NCI-H345 (cell line): ENCODE data around the gene LCN9.
"Not testable (repeated sequence)": the region's sequence is repeated elsewhere in the genome, so short reads cannot be mapped to it uniquely, and the experiment has no call there.

Experiments used
- DNase-seq: peaks from one replicate; lab custom pipeline; 2025; lab: John Stamatoyannopoulos, UW

The LCN9 gene, protein sequence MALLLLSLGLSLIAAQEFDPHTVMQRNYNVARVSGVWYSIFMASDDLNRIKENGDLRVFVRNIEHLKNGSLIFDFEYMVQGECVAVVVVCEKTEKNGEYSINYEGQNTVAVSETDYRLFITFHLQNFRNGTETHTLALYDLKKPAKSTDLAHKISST

DNA sequence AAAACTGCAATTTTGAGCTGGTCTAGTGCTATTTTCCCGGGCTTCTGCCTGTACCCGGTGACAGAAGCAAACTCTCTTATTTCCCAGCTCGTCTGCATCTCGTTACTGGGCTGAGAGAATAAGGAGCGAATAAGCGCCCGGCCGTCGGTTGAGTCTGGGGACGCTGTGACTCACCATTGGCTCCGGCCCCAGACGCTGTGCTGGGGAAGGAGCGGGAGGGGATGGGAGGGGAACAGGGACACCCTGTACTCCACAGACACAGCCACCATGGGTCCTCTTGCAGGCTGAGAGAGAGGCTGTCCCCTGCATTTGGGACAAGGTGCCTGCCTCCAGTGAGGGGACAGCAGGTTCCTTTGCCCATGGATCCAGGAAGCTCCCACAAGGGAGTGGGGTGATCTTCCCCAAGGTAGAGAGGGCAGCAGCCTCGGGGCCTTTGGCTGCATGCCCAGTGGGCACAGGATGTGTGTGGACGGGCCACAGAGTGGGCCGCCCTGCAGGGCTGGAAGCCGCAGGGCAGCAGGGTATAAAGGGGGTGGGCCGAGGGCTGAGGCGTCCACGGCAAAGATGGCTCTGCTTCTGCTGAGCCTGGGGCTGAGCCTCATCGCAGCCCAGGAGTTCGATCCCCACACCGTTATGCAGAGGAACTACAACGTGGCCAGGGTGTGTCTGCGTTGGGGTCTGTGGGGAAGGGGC is at the start of gene LCN9:
TSS of gene LCN9 (plus strand) at position 552 of the 693 bp plus-strand sequence. CDS start at position 565, 13 bp downstream.
- no peak for DNase-seq

DNA sequence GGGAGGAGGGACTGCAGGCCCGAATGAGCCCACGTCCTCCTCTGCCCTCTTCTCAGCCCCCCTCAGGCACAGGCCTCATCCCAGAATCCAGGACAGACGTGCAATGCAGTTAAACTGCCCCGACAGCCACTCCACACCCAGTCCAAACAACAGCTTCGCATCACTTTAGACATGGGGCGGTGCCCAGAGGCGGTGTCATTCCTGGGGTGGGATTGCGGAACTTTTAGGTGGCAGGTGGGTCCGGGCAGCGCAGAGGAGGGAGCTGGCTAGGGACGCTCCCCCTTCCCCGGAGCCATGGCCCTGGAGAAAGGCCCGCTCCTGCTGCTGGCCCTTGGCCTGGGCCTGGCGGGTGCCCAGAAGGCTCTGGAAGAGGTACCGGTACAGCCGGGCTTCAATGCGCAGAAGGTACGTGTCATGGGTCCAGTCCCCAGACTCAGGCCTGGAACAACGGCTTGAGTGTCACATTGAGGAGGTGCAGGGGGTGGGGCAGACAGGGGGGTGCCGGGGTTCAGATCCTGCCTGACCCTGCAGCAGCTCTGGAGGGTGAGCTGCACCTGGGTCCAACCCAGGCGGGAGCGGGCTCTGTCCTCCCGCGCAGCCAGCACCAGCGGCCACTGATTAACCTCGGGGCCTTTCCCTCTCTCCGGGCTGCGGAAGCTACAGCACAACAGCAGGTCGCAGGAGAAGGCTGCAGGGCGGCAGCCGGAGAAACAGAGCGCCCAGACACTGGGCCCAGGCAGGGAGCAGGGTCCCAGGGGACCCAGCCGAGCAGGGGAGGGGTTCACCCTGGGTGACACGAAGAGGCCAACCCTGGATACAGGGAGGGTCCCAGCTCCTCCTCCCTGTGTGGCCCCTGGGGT is 48.9 kb upstream of the LCN9 start:
- DNase-seq = no peak

DNA sequence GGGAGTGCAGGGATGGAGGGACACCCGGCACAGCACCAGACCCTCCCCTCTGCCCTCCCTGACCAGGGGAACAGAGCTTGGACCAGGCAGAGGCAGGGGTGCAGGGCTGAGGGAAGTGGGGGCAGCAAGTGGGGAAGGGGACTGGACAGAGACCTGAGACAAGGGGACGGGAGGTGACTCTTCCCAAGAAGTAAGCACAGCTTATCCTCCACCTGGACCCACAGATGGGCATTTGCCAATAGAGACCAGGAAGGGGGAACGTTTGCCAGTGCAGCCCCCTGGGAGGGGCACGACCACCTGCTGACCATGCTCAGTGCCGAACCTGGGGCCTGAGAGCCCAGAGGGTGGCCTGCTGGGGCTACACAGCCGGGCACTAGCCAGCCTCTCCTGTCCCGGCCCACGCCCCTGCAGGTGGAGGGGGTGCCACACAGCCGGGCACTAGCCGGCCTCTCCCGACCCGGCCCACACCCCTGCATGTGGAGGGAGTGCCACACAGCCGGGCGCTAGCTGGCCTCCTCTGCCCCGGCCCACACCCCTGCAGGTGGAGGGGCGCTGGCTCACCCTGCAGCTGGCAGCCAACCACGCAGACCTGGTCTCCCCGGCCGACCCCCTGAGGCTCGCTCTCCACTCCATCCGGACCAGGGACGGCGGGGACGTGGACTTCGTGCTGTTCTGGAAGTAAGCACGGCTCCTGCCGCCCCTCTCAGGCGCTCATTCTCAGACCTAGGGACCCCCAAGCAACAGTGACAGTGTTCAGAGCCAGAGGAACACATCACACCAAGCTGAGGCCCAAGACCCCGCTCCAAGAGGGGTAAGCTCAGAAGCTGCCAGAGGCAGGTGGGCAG is 48.1 kb upstream of the LCN9 start:
- no peak for DNase-seq

DNA sequence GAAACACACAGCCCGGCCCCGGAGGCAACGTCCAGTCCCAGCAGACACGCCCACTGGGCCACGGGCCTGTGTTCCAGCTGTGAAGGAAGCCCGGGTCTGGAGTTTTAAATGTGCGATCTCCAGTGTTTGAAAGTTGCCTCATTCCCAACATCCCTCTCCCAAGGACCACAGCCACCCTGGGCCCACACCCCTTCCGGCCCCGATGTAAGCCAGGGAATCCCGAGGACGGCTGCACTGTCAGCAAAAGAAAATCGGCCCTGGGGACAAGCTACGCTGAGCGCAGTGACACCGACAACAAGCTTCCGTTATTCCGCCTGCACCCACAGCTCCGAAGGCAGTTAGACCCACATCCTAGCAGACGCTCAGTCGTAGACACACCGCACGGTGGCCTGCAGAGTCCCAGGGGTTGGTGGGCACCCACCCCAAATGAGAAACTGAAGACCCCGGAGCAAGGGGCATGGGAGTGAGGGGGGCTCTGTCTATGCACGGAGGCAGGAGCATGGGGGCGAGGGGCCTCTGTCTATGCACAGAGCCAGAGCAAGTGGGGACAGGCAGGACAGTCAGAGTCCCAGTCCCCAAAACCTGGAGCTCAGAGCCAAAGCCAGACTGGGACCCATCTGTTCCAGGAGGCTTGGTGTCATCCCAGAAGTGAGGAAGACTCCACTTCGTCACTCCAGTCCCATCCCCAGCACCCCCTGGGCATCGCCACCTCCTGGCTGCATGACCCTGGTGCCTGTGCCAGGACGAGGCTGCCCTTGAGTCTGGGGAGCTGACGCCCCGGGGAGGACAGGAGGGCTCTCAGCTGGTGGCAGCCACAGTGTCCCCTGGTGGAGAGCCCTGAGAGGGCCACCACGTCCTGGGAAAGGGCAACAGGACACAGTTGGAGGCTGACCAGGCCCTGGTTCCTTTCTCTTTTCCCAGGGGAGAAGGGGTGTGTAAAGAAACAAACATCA is 47.2 kb upstream of the LCN9 start:
- no peak for DNase-seq

DNA sequence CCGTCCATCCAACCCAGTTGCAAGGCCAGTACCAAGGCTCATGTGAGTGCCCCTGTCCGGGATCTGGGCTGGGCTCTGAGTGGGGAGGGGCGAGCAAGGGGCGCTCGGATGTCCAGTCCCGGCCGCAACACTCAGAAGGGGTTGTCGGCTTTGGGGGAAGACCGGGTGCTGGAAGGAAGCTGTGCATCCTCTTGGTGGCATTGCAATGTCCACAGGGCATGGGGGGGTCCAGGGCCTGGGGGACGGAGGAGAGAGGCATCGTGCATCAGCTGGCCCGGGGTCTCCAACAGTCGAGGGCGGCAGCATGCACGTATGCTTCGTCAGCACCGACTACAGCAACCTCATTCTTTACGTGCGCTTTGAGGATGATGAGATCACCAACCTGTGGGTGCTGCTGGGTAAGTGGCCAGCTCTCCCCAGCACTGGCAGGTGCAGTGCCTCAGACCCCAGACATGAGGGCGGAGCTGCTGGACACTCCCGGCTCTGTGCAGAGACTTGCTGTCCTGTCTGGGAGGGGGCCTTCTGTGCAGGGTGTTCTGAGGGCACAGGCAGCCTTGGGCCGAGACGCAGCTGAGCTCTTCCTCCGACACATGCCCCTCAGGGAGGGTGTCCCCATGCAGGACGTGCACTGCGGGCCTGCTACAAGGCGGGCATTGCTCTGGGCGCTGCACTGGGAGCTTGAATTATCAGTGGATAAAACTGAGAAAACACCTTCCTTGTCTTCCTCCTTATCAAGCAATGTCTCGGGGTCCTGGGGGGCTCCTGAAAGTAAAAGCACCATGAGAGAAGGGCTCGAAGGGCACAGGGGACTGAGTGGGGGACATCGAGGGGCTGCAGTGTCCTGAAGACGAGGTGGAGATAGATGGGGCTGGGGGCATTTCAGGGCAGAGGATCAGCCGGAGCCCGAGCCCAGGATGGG is 46.2 kb upstream of the LCN9 start:
- DNase-seq = no peak

DNA sequence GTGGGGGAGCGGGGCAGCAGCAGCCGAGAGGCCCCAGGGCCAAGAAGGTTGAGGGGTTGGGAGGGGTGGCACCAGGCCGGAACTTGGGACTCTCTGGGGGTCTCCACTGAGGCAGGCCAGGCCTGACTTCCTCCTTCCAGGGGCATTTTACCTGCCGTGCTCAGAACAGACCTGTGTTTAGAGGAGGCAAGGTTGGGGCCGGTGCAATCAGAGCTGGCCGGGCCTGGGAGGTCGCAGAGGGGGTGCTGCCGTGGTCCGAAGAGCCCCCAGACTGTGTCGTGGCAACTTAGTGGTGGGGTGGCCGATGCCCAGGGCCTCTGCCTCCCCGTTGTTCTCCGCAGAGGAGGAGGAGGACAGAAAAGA is 45.6 kb upstream of the LCN9 start:
- no peak for DNase-seq

DNA sequence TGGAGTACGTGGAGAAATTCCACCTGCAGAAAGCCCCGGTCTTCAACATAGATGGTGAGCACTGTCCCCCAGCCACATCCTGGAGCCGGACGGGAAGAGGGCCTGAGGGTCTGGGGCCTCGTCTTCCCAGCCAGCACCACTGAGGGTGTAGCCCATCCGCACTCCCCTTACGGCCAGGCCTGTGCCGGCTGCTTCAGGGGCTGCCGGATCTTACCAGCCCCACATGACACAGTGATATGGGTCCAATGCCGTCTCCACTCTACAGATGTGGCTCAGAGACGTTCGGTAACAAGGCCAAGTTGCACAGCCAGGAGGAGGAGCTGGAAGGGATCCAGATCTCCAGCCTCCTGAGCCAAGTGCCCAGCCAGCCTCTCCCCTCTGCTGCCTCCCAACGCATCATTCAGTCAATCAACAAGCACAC is 45.1 kb upstream of the LCN9 start:
- DNase-seq = no peak

DNA sequence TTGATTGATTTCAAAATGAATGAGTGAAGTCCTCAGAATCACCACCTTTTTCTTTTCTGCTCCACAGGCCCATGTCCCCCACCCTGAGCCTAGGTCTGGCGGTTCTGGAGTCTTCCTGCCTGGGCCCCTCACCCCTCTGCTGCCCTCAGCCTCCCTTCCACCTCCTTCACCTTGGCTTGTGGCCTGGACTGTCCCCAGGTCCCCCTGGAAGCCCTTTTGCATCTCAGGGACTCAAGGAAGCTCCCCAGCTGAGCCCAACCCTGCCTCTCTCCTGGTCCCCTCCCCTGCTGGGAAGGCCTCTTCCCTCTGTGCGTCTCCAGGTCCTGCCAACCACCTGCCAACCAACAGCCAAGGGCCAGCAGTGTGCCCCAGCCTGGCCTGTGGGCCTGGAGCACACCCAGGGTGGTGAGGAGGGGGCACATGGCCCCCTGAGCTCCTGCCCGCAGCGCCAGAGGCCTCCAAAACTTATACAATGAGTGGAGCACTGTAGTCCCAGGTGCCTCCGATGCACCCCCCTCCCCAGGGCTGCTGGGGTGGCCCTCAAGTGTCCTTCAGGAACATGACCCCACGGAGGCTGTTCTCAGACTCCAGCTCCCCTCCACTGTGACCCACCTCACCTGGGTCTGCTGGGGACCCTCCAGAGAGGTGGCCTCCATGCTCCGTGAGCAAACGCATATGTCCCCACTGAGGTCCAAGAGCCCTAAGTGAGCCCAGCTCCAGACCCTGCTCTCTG is 44.1 kb upstream of the LCN9 start:
- DNase-seq = no peak

DNA sequence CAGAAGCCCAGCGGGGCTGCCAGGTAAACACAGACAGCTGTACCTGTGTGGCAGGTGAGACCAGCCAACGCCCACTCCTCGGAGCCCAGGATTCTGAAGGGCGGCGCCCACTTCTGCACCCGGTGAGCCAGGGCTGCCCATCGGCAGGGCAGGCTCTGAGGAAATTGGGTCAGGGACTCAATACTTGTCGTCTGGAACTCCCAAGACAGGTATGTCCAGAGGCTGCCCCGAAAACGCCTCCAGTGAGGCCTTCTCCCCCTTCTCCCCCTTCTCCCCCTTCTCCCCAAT is 43.6 kb upstream of the LCN9 start:
- peak; percentile 10 for DNase-seq

DNA sequence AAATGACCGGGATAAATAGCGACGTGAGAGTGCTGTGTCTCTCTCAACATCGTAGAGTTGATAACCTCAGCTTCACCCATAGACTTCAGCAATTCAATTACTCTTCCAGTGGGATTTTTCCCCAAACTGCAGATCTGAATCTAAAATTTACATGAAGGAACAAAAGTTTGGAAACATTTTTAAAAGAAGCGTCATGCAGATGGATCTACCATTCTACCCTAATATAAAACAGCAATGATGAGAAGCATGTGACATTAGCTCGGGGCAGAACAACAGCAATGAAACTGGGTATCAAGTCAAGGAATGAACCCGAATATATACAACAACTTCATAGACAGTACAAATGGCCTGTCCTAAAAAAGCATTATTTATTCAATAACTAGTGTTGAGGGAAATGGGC is 42.6 kb upstream of the LCN9 start:
- no peak for DNase-seq

DNA sequence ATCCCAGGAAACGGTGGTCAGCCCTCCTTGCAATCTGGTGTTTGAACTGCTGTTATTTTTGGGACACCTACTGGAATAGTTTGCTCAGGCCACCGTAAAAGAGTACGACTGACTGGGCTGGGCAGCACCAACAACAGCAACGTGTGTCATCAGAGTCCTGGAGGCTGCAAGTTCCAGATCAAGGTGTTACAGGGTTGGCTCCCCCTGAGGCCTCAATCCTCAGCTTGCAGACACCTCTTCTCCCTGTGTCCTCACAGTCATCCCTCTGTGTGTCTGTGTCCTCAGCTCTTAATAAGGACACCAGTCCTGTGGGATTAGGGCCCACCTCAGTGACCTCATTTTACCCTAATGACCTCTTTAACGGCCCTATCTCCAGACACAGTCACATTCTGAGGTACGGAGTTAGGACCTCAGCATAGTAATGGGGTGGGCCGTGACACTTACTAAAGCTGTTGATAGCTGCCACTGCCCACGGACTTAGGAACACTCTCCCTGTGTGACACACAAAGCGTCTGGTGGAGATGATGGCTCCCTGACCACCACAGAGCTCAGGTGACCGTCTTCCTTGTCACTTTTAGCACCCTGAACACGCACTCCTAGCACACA is 40.6 kb upstream of the LCN9 start:
- DNase-seq = no peak

DNA sequence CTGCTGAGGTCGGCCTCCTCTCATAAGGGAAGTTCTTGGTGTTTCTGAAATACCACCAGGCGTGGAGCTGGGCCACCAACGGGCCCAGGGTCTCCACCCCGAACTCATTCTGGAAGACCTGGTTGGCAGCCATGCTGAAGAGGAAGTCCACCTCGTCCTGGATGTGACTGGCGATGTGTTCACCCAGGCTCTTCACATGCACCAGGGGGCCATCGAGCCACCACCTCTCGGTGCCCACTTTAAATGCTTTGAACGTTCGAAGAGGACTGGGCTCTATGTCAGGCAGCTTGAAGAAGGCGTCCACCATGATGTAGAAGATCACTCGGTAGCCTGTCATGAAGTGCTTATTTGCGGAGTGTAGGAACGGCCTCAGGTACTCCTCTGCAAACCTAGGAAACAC is 38.8 kb upstream of the LCN9 start:
- DNase-seq = no peak

DNA sequence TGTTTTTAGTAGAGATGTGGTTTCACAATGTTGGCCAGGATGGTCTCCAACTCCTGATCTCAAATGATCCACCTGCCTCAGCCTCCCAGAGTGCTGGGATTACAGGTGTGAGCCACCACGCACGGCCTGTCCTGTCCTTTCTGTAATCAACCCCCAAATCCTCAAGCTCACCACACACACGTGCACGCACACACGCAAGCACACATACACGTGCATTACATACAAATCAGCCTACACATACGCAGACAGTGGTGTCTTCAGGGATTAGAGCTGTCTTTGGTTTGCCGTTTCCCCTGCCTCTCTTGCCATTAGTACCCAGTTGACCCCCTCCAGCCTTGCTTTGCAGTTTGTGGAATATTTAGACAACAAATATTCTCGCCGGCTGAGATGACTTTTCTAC is 30.3 kb upstream of the LCN9 start:
- DNase-seq = no peak

DNA sequence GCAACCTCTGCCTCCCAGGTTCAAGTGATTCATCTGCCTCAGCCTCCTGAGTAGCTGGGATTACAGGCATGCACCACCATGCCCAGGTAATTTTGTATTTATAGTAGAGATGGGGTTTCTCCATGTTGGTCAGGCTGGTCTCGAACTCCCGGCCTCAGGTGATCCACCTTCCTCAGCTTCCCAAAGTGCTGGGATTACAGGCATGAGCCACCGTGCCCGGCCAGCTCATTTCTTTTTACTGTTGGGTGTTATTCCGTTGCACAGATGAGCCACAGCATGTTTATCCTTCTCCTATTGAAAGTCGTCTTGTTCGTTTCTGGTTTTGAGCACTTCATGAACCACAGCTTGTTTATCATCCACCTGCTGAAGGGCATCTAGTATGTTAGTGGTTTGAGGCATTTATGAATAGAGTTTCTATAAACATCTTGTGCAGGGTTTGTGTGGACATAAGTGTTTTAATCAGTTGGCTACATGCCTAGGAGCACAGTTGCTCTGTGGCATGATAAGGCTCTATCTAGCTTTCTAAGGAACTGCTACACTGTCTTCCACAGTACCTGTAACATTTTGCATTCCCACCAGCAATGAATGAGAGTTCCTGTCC is 26.1 kb upstream of the LCN9 start:
- not testable (repeated sequence) for DNase-seq

DNA sequence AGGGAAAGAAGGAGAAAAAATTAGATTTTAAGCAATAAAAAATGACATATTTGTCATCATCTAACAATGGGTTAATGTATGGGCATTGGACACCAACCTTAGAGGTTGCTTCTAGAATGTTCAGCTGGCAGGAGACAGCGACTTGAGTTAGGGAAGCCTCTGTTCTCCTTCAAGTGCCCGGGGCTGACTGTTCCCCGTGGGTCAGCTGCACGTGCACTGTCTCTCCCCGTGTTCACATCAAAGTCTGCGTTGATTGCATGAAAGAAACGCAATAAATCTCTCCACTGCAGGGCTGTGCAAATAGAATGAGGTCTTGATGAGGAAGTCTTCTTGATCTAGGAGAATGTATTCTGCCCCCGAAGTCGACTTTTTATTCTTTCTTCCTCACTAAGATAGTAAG is 23.9 kb upstream of the LCN9 start, which contains the start of gene GLT6D1:
TSS of gene GLT6D1 (minus strand) at position 345 of the 400 bp plus-strand sequence. CDS start 353 bp downstream, outside the sequence.
- no peak for DNase-seq

DNA sequence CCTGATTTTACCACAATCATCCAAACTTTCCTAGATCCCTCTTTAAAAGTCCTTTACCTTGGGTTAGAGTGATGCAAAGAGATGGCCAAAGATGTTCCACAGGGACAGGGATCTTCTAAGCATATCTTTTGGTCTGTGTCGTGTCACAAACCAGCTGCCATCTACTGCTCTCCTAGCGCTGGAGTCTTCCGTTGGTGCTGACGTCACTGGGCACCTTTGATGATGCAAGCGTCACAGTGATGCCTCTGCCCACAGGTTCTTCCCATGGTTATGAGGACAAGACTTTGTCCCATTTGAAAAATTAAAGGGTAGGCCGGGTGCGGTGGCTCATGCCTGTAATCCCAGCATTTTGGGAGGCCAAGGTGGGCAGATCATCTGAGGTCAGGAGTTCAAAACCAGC is 22.1 kb upstream of the LCN9 start:
- DNase-seq = no peak

DNA sequence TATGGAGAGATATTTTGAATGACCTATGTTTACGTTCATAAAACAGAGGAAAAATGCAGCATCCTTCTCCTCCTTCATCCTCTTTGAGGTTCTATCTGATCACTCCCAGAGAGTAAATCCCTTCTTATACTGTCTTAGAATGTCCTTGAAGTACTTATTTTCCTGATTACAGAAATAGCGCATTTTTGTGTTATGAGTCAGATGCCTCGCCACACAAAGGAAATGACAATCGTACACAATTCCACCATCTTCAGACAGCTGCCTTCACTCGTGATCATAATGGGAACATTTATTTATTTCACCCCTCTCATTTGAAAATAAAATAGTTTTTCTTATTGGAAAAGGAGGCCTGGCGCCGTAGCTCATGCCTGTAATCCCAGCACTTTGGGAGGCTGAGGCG is 21.4 kb upstream of the LCN9 start:
- no peak for DNase-seq

DNA sequence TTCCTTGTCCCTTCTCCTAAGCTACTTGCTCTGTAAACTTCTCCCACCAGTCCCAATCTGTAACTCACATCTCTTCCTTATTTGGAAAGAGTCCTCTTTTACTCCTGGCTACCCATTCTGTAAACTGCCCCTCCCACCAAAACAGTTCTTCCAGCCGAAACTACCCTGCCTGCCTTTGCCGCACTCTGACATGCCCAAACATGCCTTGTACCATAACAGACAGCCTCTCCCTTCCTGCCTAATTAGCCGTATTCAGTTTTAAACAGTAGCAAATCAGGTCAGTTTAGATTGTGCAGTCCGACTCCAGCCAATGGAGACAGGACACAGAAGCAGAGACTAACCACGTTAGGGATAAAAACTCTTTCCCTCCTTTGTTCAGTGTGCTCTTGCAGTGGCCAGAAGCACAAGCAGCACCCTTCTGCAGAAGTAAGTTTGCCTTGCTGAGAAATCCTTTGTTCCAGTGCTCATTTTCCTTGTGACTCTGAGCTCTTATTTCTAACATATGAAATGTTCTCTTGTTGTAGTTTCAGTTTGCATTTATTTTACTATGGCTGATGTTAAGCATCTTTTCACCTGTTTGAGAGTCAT is 18.4 kb upstream of the LCN9 start:
- no peak for DNase-seq
